Right lobe of liver (tissue), 4 donors: ENCODE results near the gene OR2AK2.

Experiments
- CTCF ChIP-seq, 4 donors: fragments of 200-600 bp in 3 of 4; fragments of 450-650 bp in 1 of 4; IDR thresholded peaks; one replicate each; pipeline versions ENCODE4 v1.5.1 to v1.8.0; 2016 to 2022; ENCODE audit warnings: antibody characterized with exemption in 4 of 4, mild to moderate bottlenecking in 2 of 4
- POLR2A ChIP-seq: fragments of 450-650 bp; IDR thresholded peaks from one replicate; pipeline ENCODE4 v1.6.1; 2017; ENCODE audit warnings: antibody characterized with exemption, mild to moderate bottlenecking
- donor health status: DM: no; HTN: no; CAD: no.
- donor health status: DM: no; HTN: no; CAD: no.
- donor health status: DM: no; HTN: yes; CAD: no.

GRCh38 chr1:248015803-248016202, 50.8 kb downstream of the OR2AK2 start:
- TF ChIP-seq CTCF (IDR thresholded peaks at IDR 0.05) (no peak), POLR2A (no peak)
